Neural cell (in vitro differentiated cells): ENCODE measurements around the gene CDH4. TPM values are rescaled to one million over a fixed set of nuclear protein-coding genes. Genes with fewer than 3 reads are reported as not detected.

Experiments used
- H2AFZ ChIP-seq: fragments of 200-600, 300-800 bp; sonication (generic), shearing (Covaris generic); 2 replicates; pipeline ENCODE4 v1.6.0; 2014; ENCODE audit warnings: low read depth, mild to moderate bottlenecking, antibody characterized with exemption, low read length, moderate library complexity
- H3F3A ChIP-seq: fragments of 200-600 bp; shearing (Covaris generic); 2 replicates; pipeline ENCODE4 v1.6.1; 2016; ENCODE audit warnings: mild to moderate bottlenecking, moderate library complexity, mixed read lengths, antibody characterized with exemption, low read length; ENCODE audit not compliant: insufficient read depth, poor library complexity, severe bottlenecking
- H3K27ac ChIP-seq: fragments of 200-600, 300-800 bp; sonication (generic), shearing (Covaris generic); 2 replicates; pipeline ENCODE4 v1.5.1; 2014; ENCODE audit warnings: mild to moderate bottlenecking, low read length, moderate library complexity
- H3K27me3 ChIP-seq: fragments of 300-800, 200-600 bp; sonication (generic), shearing (Covaris generic); 2 replicates; pipeline ENCODE4 v1.6.0; 2014; ENCODE audit warnings: mild to moderate bottlenecking, low read depth, low read length, moderate library complexity; ENCODE audit not compliant: insufficient read depth
- H3K36me3 ChIP-seq: fragments of 300-800, 200-600 bp; sonication (generic), shearing (Covaris generic); 2 replicates; pipeline ENCODE4 v1.5.1; 2014; ENCODE audit warnings: mild to moderate bottlenecking, antibody characterized with exemption, low read length, moderate library complexity; ENCODE audit not compliant: insufficient read depth
- H3K4me2 ChIP-seq: fragments of 300-800, 200-600 bp; sonication (generic), shearing (Covaris generic); 2 replicates; pipeline ENCODE4 v1.6.0; 2014; ENCODE audit warnings: mild to moderate bottlenecking, low read length
- H3K4me3 ChIP-seq: fragments of 300-800, 200-600 bp; sonication (generic), shearing (Covaris generic); 2 replicates; pipeline ENCODE4 v1.5.1; 2014; ENCODE audit warnings: mild to moderate bottlenecking, low read length, moderate library complexity
- H3K79me2 ChIP-seq: fragments of 200-600 bp; shearing (Covaris generic); replicated peaks from 2 replicates; pipeline ENCODE4 v1.6.0; 2014; ENCODE audit warnings: mild to moderate bottlenecking, low read length, moderate library complexity; ENCODE audit not compliant: insufficient read depth
- H3K9ac ChIP-seq: fragments of 300-800, 200-600 bp; sonication (generic), shearing (Covaris generic); 2 replicates; pipeline ENCODE4 v1.6.1; 2016; ENCODE audit warnings: mild to moderate bottlenecking, low read length, mixed read lengths
- H3K9me2 ChIP-seq: fragments of 200-600 bp; shearing (Covaris generic); 2 replicates; pipeline ENCODE4 v1.6.1; 2016; ENCODE audit warnings: mild to moderate bottlenecking, low read length, mixed read lengths; ENCODE audit not compliant: insufficient read depth
- H3K9me3 ChIP-seq: fragments of 200-600, 300-800 bp; sonication (generic), shearing (Covaris generic); 2 replicates; pipeline ENCODE4 v1.6.1; 2016; ENCODE audit warnings: mild to moderate bottlenecking, mixed run types, low read length, moderate library complexity, mixed read lengths
- H4K20me1 ChIP-seq: fragments of 200-600 bp; shearing (Covaris generic); 2 replicates; pipeline ENCODE4 v1.6.1; 2016; ENCODE audit warnings: mild to moderate bottlenecking, mixed run types; ENCODE audit not compliant: insufficient read depth
- CTCF ChIP-seq: fragments of 450-650 bp; IDR thresholded peaks from 2 replicates; pipeline ENCODE4 v1.5.1; 2014; ENCODE audit warnings: antibody characterized with exemption, mild to moderate bottlenecking, moderate library complexity; ENCODE audit not compliant: poor library complexity, severe bottlenecking
- EP300 ChIP-seq: fragments of 450-650 bp; conservative IDR thresholded peaks from 2 replicates; pipeline ENCODE4 v1.6.1; 2014; ENCODE audit warnings: antibody characterized with exemption, mild to moderate bottlenecking, moderate library complexity; ENCODE audit not compliant: poor library complexity, severe bottlenecking
- EZH2 ChIP-seq: fragments of 200-600, 300-800 bp; shearing (Covaris generic), sonication (generic); IDR thresholded peaks from 2 replicates; pipeline ENCODE4 v1.6.1; 2014; ENCODE audit warnings: antibody characterized with exemption, low read length, borderline replicate concordance, mild to moderate bottlenecking; ENCODE audit not compliant: insufficient read depth, poor library complexity, severe bottlenecking
- MXI1 ChIP-seq: fragments of 450-650 bp; conservative IDR thresholded peaks from 2 replicates; pipeline ENCODE4 v1.6.1; 2014; ENCODE audit warnings: antibody characterized with exemption, mild to moderate bottlenecking; ENCODE audit not compliant: poor library complexity, severe bottlenecking
- POLR2AphosphoS5 ChIP-seq: IDR thresholded peaks from 2 replicates; pipeline ENCODE4 v1.6.1; 2012
- RAD21 ChIP-seq: fragments of 450-650 bp; conservative IDR thresholded peaks from 2 replicates; pipeline ENCODE4 v1.6.1; 2014; ENCODE audit warnings: antibody characterized with exemption, mild to moderate bottlenecking, moderate library complexity
- REST ChIP-seq: IDR thresholded peaks from 2 replicates; pipeline ENCODE4 v1.6.1; 2012; ENCODE audit warnings: borderline replicate concordance
- SMC3 ChIP-seq: fragments of 450-650 bp; conservative IDR thresholded peaks from 2 replicates; pipeline ENCODE4 v1.6.1; 2014; ENCODE audit warnings: antibody characterized with exemption, mild to moderate bottlenecking, moderate library complexity; ENCODE audit not compliant: poor library complexity
- TAF1 ChIP-seq: IDR thresholded peaks from 2 replicates; pipeline ENCODE4 v1.6.1; 2012; ENCODE audit warnings: low read depth
- polyA plus RNA-seq: library from polyadenylated mRNA; depleted of rRNA; stranded (reverse); fragments of >200 nt; gene quantifications from 2 replicates; pipeline ENCODE4 v1.2.3, GENCODE V29; 2014

Gene CDH4
- polyA plus RNA-seq, 1 donor from 2014 or later: 24.6 TPM

- Histone ChIP-seq H3F3A (no peaks in the 10 kb centered on the region), H3K9ac (no peak overlapping the region), H3K27ac (no peak overlapping the region), H4K20me1 (no peaks in the 10 kb centered on the region), H2AFZ (no peak overlapping the region), H3K36me3 (no peaks in the 10 kb centered on the region), H3K79me2 (no peaks in the 10 kb centered on the region), H3K4me3 (no peak overlapping the region), H3K27me3 (no peaks in the 10 kb centered on the region), H3K9me3 (no peaks in the 10 kb centered on the region), H3K9me2 (no peaks in the 10 kb centered on the region), H3K4me2 (no peak overlapping the region)
- TF ChIP-seq REST: no peak
- TF ChIP-seq CTCF: no peak
- TF ChIP-seq POLR2AphosphoS5: no peak
- TF ChIP-seq MXI1: no peak
- TF ChIP-seq RAD21: no peak
- TF ChIP-seq EZH2: no peak
- no peak for TF ChIP-seq SMC3
- no peak for TF ChIP-seq TAF1
- no peak for TF ChIP-seq EP300
These were observed 607.7 kb downstream of the CDH4 start for GRCh38 chr20:61859767-61860166.

GRCh38 chr20:61860260-61860987 is 608.4 kb downstream of the CDH4 start:
- H3K36me3 ChIP-seq: no peaks in the 10 kb centered on the region
- H4K20me1 ChIP-seq: no peaks in the 10 kb centered on the region
- no peak overlapping the region for H2AFZ ChIP-seq
- no peaks in the 10 kb centered on the region for H3K79me2 ChIP-seq
- H3K27ac ChIP-seq: no peak overlapping the region
- H3K27me3 ChIP-seq: no peaks in the 10 kb centered on the region
- no peak overlapping the region for H3K9ac ChIP-seq
- H3K9me2 ChIP-seq: no peaks in the 10 kb centered on the region
- TF ChIP-seq SMC3 (no peak), MXI1 (no peak), CTCF (no peak), RAD21 (no peak), POLR2AphosphoS5 (no peak), EZH2 (no peak), REST (no peak), TAF1 (no peak), EP300 (no peak)
- H3K9me3 ChIP-seq: no peaks in the 10 kb centered on the region
- no peak overlapping the region for H3K4me3 ChIP-seq
- no peaks in the 10 kb centered on the region for H3F3A ChIP-seq
- H3K4me2 ChIP-seq: no peak overlapping the region
